Nephron progenitor cell (in vitro differentiated cells): ENCODE measurements around the gene PYDC1.

ENCODE experiments used
- DNase-seq: peaks from one replicate; pipeline ENCODE4 v3.0.0; 2021
- H3K27ac Mint-ChIP-seq: 2 replicates; pipeline ENCODE4 v1.8.0; 2021; ENCODE audit warnings: mild to moderate bottlenecking, moderate library complexity, mixed read lengths
- H3K27me3 Mint-ChIP-seq: 2 replicates; pipeline ENCODE4 v1.8.0; 2021; ENCODE audit warnings: mild to moderate bottlenecking, low read depth, mixed read lengths; ENCODE audit not compliant: poor library complexity
- H3K36me3 Mint-ChIP-seq: 2 replicates; pipeline ENCODE4 v1.8.0; 2021; ENCODE audit warnings: low read depth, mixed read lengths
- H3K4me1 Mint-ChIP-seq: 2 replicates; pipeline ENCODE4 v1.8.0; 2021; ENCODE audit warnings: mixed read lengths
- H3K4me3 Mint-ChIP-seq: 2 replicates; pipeline ENCODE4 v1.8.0; 2021; ENCODE audit warnings: mild to moderate bottlenecking, moderate library complexity, mixed read lengths
- H3K9me3 Mint-ChIP-seq: 2 replicates; pipeline ENCODE4 v1.8.0; 2021; ENCODE audit warnings: mild to moderate bottlenecking, moderate library complexity, mixed read lengths
- CTCF ChIP-seq: fragments of 200-600 bp; sonication (generic); IDR thresholded peaks from 2 replicates; pipeline ENCODE4 v1.5.0; 2021; ENCODE audit warnings: antibody characterized with exemption

PYDC1 gene

GRCh38 chr16:31188450-31189411, 28.2 kb downstream of the PYDC1 start:
- TF ChIP-seq CTCF: no peak
- H3K36me3 Mint-ChIP-seq: peaks cover 95% of the 10 kb centered on the region
- peak overlapping the region; percentile 4 for H3K27ac Mint-ChIP-seq
- no peaks in the 10 kb centered on the region for H3K27me3 Mint-ChIP-seq
- DNase-seq: no peak
- H3K4me1 Mint-ChIP-seq: peaks cover 38% of the 10 kb centered on the region
- H3K9me3 Mint-ChIP-seq: no peaks in the 10 kb centered on the region
- no peak overlapping the region for H3K4me3 Mint-ChIP-seq

- H3K27ac Mint-ChIP-seq: no peak overlapping the region
- no peak for DNase-seq
- no peaks in the 10 kb centered on the region for H3K9me3 Mint-ChIP-seq
- no peak overlapping the region for H3K4me3 Mint-ChIP-seq
- no peak for TF ChIP-seq CTCF
- peaks cover 47% of the 10 kb centered on the region for H3K4me1 Mint-ChIP-seq
- H3K36me3 Mint-ChIP-seq: peaks cover 95% of the 10 kb centered on the region
- H3K27me3 Mint-ChIP-seq: no peaks in the 10 kb centered on the region
Observed at GRCh38 chr16:31187808-31188189, 29.1 kb downstream of the PYDC1 start.

DNA sequence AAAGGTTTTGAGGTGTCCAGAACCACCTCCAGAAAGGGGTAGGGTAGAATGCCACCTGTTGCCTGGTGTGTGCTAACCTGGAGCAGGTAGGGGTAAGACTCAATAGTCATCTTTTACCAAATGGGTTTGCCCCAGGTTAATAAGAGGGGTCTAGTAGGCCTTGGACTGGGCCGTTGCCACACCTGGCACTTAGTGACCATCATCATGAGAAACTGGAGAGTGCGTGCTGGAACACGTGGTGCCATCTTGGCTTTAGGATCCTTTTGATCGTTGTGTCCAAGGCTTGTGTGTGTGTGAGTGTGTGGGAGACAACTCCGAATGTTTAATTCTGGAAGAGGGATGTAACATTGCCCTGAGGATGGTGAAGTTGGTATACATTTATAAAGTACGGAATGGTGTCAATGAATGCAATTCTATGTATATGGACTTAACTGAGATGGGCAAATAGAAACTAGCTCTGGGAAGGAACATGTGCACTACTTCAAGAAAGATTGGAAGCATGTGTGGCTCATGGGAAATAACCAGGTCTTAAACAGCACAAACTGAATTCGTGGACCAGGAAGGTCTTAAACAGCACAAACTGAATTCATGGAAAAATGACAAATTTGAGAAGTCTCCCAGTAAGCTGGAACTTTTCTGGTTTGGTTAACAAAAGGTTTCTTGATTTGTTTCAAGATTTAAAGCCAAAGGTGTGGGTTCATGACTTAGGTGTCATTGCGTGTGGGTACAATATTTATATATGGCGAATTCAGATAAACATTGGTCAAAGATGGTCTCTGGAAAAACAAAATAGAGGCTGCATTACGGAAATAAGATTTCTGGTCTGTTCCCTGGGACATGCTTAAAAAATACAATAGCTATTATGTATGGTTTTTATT, 29.8 kb downstream of the PYDC1 start:
- Mint-ChIP-seq H3K27me3 (no peaks in the 10 kb centered on the region), H3K36me3 (peaks cover 98% of the 10 kb centered on the region), H3K9me3 (no peaks in the 10 kb centered on the region), H3K27ac (no peak overlapping the region), H3K4me3 (no peak overlapping the region), H3K4me1 (peaks cover 53% of the 10 kb centered on the region)
- no peak for DNase-seq
- TF ChIP-seq CTCF: no peak

GRCh38 chr16:31186176-31186575, 30.8 kb downstream of the PYDC1 start:
- H3K36me3 Mint-ChIP-seq: peaks cover 96% of the 10 kb centered on the region
- H3K27ac Mint-ChIP-seq: peak overlapping the region; percentile 76

DNA sequence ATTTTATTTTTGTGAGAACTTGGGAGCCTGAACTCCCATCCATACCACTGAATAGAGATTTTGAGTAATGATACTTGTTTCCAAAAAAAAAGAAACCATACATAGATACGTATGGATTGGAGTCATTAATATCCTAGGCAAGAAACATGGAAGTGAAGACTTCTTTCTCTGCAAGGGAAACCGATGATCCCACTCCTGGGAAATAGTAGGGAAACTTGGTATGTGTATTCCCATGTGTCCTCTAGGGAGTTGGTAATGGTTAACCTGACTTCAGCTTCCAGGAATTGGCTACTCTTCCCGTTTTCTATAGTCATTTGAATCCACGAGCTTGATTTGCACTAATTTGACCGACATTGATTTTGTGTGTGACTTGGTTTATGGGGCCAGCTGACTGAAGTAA, 31.6 kb downstream of the PYDC1 start:
- Mint-ChIP-seq H3K4me1 (peaks cover 65% of the 10 kb centered on the region), H3K9me3 (no peaks in the 10 kb centered on the region), H3K4me3 (no peak overlapping the region), H3K36me3 (peaks cover 90% of the 10 kb centered on the region), H3K27ac (peak overlapping the region; percentile 76), H3K27me3 (no peaks in the 10 kb centered on the region)
- no peak for DNase-seq
- no peak for TF ChIP-seq CTCF

More at GRCh38 chr16:31186176-31186575, 30.8 kb downstream of the PYDC1 start:
- TF ChIP-seq CTCF: no peak
- H3K9me3 Mint-ChIP-seq: no peaks in the 10 kb centered on the region
- no peak overlapping the region for H3K4me3 Mint-ChIP-seq
- no peaks in the 10 kb centered on the region for H3K27me3 Mint-ChIP-seq
- no peak for DNase-seq
- H3K4me1 Mint-ChIP-seq: peaks cover 63% of the 10 kb centered on the region
